ENCODE results near the gene TRIM28. TPM values are rescaled to one million over a fixed set of nuclear protein-coding genes. Genes with fewer than 3 reads are reported as not detected.
A peak's percentile ranks its signal among the peaks of the same experiment; 100 is the strongest.

TRIM28 gene
- total RNA-seq, 3 donors from 2014 or later = 180 to 308 (median 202) TPM

GRCh38 chr19:58520257-58520599 lies 23.6 kb upstream of the TRIM28 start:
- H3K9me3 ChIP-seq = no peaks in the 10 kb centered on the region
- TF ChIP-seq, protein P1, sequence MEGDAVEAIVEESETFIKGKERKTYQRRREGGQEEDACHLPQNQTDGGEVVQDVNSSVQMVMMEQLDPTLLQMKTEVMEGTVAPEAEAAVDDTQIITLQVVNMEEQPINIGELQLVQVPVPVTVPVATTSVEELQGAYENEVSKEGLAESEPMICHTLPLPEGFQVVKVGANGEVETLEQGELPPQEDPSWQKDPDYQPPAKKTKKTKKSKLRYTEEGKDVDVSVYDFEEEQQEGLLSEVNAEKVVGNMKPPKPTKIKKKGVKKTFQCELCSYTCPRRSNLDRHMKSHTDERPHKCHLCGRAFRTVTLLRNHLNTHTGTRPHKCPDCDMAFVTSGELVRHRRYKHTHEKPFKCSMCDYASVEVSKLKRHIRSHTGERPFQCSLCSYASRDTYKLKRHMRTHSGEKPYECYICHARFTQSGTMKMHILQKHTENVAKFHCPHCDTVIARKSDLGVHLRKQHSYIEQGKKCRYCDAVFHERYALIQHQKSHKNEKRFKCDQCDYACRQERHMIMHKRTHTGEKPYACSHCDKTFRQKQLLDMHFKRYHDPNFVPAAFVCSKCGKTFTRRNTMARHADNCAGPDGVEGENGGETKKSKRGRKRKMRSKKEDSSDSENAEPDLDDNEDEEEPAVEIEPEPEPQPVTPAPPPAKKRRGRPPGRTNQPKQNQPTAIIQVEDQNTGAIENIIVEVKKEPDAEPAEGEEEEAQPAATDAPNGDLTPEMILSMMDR (IDR thresholded peaks at IDR 0.05) = no peak
- H3K36me3 ChIP-seq (ENCODE audit: low read depth) = no peaks in the 10 kb centered on the region
- intact Hi-C loops (cut with DNase I, micrococcal nuclease) = no loop called here
- ATAC-seq (no peak), DNase-seq (no peak)
- H3K4me3 ChIP-seq = peak overlapping the region; percentile 43
- peaks cover 21% of the 10 kb centered on the region for H3K4me1 ChIP-seq (ENCODE audit: low read depth)

DNA sequence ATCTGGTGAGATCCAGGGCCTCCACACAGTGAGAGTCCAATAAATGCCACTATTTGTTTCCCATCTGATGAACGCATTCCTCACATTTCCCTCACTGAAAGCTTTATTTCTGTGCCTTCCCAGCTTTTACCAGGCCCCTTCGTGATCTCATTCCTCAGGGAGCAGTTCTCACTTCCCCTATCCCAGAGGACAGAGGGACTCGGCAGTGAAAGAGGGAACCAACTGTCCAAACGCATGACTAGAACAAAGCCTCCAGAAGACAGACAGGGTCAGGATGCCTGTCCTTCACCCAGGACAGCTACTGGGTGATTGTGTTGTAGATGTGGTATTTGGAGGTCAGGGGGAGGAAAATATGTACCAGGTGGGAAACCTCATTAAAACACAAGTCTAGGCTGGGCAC lies 22.2 kb upstream of the TRIM28 start:
- no peak for DNase-seq
- Histone ChIP-seq H3K4me3 (no peak overlapping the region), H3K36me3 (ENCODE audit: low read depth) (no peaks in the 10 kb centered on the region), H3K9me3 (no peaks in the 10 kb centered on the region), H3K4me1 (ENCODE audit: low read depth) (peaks cover 21% of the 10 kb centered on the region)
- TF ChIP-seq, protein P1 (IDR thresholded peaks at IDR 0.05) = no peak
- no peak for ATAC-seq
- intact Hi-C loops (cut with DNase I, micrococcal nuclease) = no loop called here

- TF ChIP-seq, protein P1 (IDR thresholded peaks at IDR 0.05) = no peak
- Histone ChIP-seq H3K4me1 (ENCODE audit: low read depth) (peaks cover 16% of the 10 kb centered on the region), H3K9me3 (no peaks in the 10 kb centered on the region), H3K36me3 (ENCODE audit: low read depth) (no peaks in the 10 kb centered on the region), H3K4me3 (no peak overlapping the region)
- intact Hi-C loops (cut with DNase I, micrococcal nuclease) = no loop called here
- ATAC-seq (no peak), DNase-seq (no peak)
These were observed 21.2 kb upstream of the TRIM28 start for GRCh38 chr19:58522709-58523108.

GRCh38 chr19:58529405-58529804 lies 14.5 kb upstream of the TRIM28 start:
- intact Hi-C loops (cut with DNase I, micrococcal nuclease) = no loop called here
- Histone ChIP-seq H3K4me3 (no peak overlapping the region), H3K4me1 (ENCODE audit: low read depth) (no peaks in the 10 kb centered on the region), H3K36me3 (ENCODE audit: low read depth) (no peaks in the 10 kb centered on the region), H3K9me3 (no peaks in the 10 kb centered on the region)
- no peak for DNase-seq
- ATAC-seq = no peak
- TF ChIP-seq, protein P1 (IDR thresholded peaks at IDR 0.05) = no peak

DNA sequence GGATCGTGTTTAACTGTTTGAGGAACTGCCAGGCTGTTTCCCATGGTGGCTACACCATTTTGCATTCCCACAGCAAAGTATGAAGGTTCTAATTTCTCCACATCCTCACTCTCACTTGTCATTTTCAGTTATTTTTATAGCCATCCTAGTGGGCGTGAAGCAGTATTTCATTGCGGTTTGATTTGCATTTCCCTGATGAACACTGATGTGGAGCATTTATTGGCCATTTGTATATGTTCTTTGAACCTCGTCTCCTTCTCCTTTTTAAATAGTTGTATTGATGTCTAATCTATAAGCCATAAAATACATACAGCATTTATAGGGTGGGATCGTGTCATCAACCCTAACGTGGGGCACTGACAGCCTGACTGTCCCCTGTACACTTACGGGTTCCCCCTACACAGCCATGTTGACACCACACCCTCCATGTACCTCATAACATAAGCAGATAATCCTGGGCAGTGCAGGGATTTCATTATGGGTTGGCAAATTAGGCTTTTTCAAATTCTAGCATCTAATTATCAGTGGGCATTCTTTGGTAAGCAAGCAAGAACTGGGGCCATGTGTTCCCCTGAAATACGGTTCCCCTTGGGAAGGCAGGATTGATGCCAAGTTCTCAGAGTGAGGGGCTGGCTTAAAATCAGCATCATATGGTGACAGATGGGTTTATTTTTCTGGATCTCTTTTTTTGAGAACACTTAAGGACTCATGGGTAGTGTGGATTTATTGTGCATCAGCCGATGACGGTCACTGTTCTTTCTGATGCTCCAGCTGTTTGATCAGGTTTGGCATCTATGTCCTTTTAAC lies 12.6 kb upstream of the TRIM28 start:
- no peaks in the 10 kb centered on the region for H3K9me3 ChIP-seq

More for the DNA sequence above, 12.6 kb upstream of the TRIM28 start:
- no peaks in the 10 kb centered on the region for H3K36me3 ChIP-seq (ENCODE audit: low read depth)
- H3K4me3 ChIP-seq = no peak overlapping the region
- intact Hi-C loops (cut with DNase I, micrococcal nuclease) = no loop called here
- DNase-seq = no peak
- no peak for ATAC-seq
- TF ChIP-seq, protein P1 (IDR thresholded peaks at IDR 0.05) = no peak
- H3K4me1 ChIP-seq (ENCODE audit: low read depth) = no peaks in the 10 kb centered on the region
